Testis (tissue), 3 donors: ENCODE results near the gene POLR3H. TPM values are rescaled to one million over a fixed set of nuclear protein-coding genes. Genes with fewer than 3 reads are reported as not detected.

Experiments
- DNase-seq: peaks from one replicate; pipeline ENCODE4 v3.0.0-alpha.2; 2019
- H3K27ac ChIP-seq, 2 donors: fragments of 200-600 bp; sonication (generic); one replicate each; pipeline ENCODE4 v1.5.1; 2019
- H3K27me3 ChIP-seq: fragments of 200-600 bp; sonication (generic); one replicate; pipeline ENCODE4 v1.5.1; 2019
- H3K36me3 ChIP-seq: fragments of 200-600 bp; sonication (generic); one replicate; pipeline ENCODE4 v1.5.1; 2017; ENCODE audit warnings: low read depth; ENCODE audit errors: missing control alignments
- H3K4me1 ChIP-seq: fragments of 200-600 bp; sonication (generic); one replicate; pipeline ENCODE4 v1.5.1; 2019
- H3K4me3 ChIP-seq, 2 donors: fragments of 200-600 bp; sonication (generic); one replicate each; pipeline ENCODE4 v1.5.1; 2017 to 2019
- H3K9me3 ChIP-seq: fragments of 200-600 bp; sonication (generic); one replicate; pipeline ENCODE4 v1.5.1; 2017
- CTCF ChIP-seq, 3 experiments: fragments of 450-650 bp in 2 of 3; fragments of 200-600 bp in 1 of 3; sonication (generic) in 1 of 3; IDR thresholded peaks; one replicate each; pipeline ENCODE4 v1.5.1; 2016 to 2019; ENCODE audit warnings: antibody characterized with exemption in 3 of 3, mild to moderate bottlenecking in 2 of 3, moderate library complexity in 1 of 3
- POLR2A ChIP-seq: fragments of 450-650 bp; IDR thresholded peaks from one replicate; pipeline ENCODE4 v1.6.1; 2017; ENCODE audit warnings: antibody characterized with exemption, mild to moderate bottlenecking, moderate library complexity
- WGBS, 2 donors: methylation state at CpG; one replicate each; pipeline ENCODE4 v1.1.5; 2018; 5-methylcytosine and 5-hydroxymethylcytosine counted together
- intact Hi-C: fragments of 100-400 bp; cut with DNase I; formaldehyde crosslinking; loops from one replicate; pipeline ENCODE4 v1.15.1; 2023; ENCODE audit warnings: low total_unique reads
- polyA plus RNA-seq: library from polyadenylated mRNA; stranded (reverse); fragments of 350-450 nt; fragmentation: Illumina TruSeq; extraction: RNeasy Lipid Tissue Mini Kit (QIAGEN cat#74804); gene quantifications from one replicate; pipeline ENCODE4 v1.2.3, GENCODE V29; 2014; ENCODE audit warnings: low read depth, low replicate concordance; ENCODE audit not compliant: insufficient read depth
- total RNA-seq, 2 donors: library from RNA; depleted of rRNA; stranded (reverse); fragments of >200 nt; gene quantifications; one replicate each; pipeline ENCODE4 v1.2.3, GENCODE V29; 2016

POLR3H gene
- total and polyA plus RNA-seq, 3 donors from 2014 or later = 23.3 to 38.9 (median 24.6) TPM

- no peak overlapping the region for H3K4me3 ChIP-seq
- H3K27me3 ChIP-seq = no peaks in the 10 kb centered on the region
- no peaks in the 10 kb centered on the region for H3K9me3 ChIP-seq
- H3K4me1 ChIP-seq = peaks cover 34% of the 10 kb centered on the region
- TF ChIP-seq POLR2A (no peak), CTCF (IDR thresholded peaks at IDR 0.05) (no peak)
- H3K36me3 ChIP-seq = no peaks in the 10 kb centered on the region
- peak overlapping the region; percentile 81 to 83 for H3K27ac ChIP-seq
- DNase-seq = no peak
- WGBS, 2 donors = 37 to 50% methylated on average over 15 to 21 of the region's 21 CpGs
- intact Hi-C loops = no loop called here
Observed at GRCh38 chr22:41523464-41524221, 20.6 kb downstream of the POLR3H start.

- no peak for DNase-seq
- 82 to 91% methylated on average over 4 to 9 of the region's 9 CpGs for WGBS, 2 donors
- H3K27ac ChIP-seq = peak overlapping the region; percentile 81 to 83
- H3K4me3 ChIP-seq = no peak overlapping the region
- intact Hi-C loops = no loop called here
- no peaks in the 10 kb centered on the region for H3K27me3 ChIP-seq
- TF ChIP-seq CTCF (IDR thresholded peaks at IDR 0.05) (no peak), POLR2A (no peak)
- no peaks in the 10 kb centered on the region for H3K36me3 ChIP-seq
- H3K9me3 ChIP-seq = no peaks in the 10 kb centered on the region
- peaks cover 37% of the 10 kb centered on the region for H3K4me1 ChIP-seq
Observed at GRCh38 chr22:41522813-41523212, 21.5 kb downstream of the POLR3H start.

- Histone ChIP-seq H3K4me3 (no peak overlapping the region), H3K27ac (no peak overlapping the region), H3K4me1 (peaks cover 29% of the 10 kb centered on the region), H3K27me3 (no peaks in the 10 kb centered on the region), H3K9me3 (no peaks in the 10 kb centered on the region), H3K36me3 (no peaks in the 10 kb centered on the region)
- DNase-seq = no peak
- intact Hi-C loops = no loop called here
- no peak for TF ChIP-seq CTCF (IDR thresholded peaks at IDR 0.05)
- TF ChIP-seq POLR2A = no peak
- 86 to 88% methylated on average over 3 of the region's 3 CpGs for WGBS, 2 donors
Observed at GRCh38 chr22:41521126-41521525, 23.1 kb downstream of the POLR3H start.

- Histone ChIP-seq H3K4me1 (peaks cover 8% of the 10 kb centered on the region), H3K27ac (no peak overlapping the region), H3K36me3 (no peaks in the 10 kb centered on the region), H3K9me3 (no peaks in the 10 kb centered on the region), H3K27me3 (no peaks in the 10 kb centered on the region), H3K4me3 (no peak overlapping the region)
- no peak for DNase-seq
- TF ChIP-seq POLR2A = no peak
- TF ChIP-seq CTCF (IDR thresholded peaks at IDR 0.05) = no peak
- intact Hi-C loops = loop anchor here (5.0 kb wide), 1 partner anchor 116 kb away; no protein-coding TSS in a partner anchor
- WGBS, 2 donors = 50 to 73% methylated on average over 4 to 7 of the region's 7 CpGs
Observed at GRCh38 chr22:41518048-41518347, 26.3 kb downstream of the POLR3H start.
